Hepatocyte (in vitro differentiated cells): Measurements from ENCODE around the gene DENND1C. TPM values are rescaled to one million over a fixed set of nuclear protein-coding genes. Genes with fewer than 3 reads are reported as not detected.
"Not testable (repeated sequence)": the region's sequence is repeated elsewhere in the genome, so short reads cannot be mapped to it uniquely, and the experiment has no call there.

Experiments used
- DNase-seq: peaks from one replicate; pipeline ENCODE4 v3.0.0-alpha.2; 2016; ENCODE audit warnings: low spot score
- H2AFZ ChIP-seq: fragments of 200-600 bp; sonication (generic); 2 replicates; pipeline ENCODE4 v1.6.0; 2016; ENCODE audit warnings: antibody characterized with exemption, mild to moderate bottlenecking
- H3K27ac ChIP-seq: fragments of 200-600 bp; sonication (generic); 2 replicates; pipeline ENCODE4 v1.5.1; 2016; ENCODE audit warnings: mild to moderate bottlenecking
- H3K27me3 ChIP-seq: fragments of 200-600 bp; sonication (generic); 2 replicates; pipeline ENCODE4 v1.6.1; 2016
- H3K36me3 ChIP-seq: fragments of 200-600 bp; sonication (generic); replicated peaks from 2 replicates; pipeline ENCODE4 v1.5.1; 2016; ENCODE audit warnings: low read depth; ENCODE audit not compliant: insufficient read depth
- H3K4me1 ChIP-seq: fragments of 200-600 bp; sonication (generic); 2 replicates; pipeline ENCODE4 v1.5.1; 2016; ENCODE audit warnings: mild to moderate bottlenecking, moderate library complexity; ENCODE audit not compliant: insufficient read depth
- H3K4me2 ChIP-seq: fragments of 200-600 bp; sonication (generic); 2 replicates; pipeline ENCODE4 v1.6.0; 2016
- H3K4me3 ChIP-seq: fragments of 200-600 bp; sonication (generic); 2 replicates; pipeline ENCODE4 v1.5.1; 2016; ENCODE audit warnings: mild to moderate bottlenecking
- H3K79me2 ChIP-seq: fragments of 200-600 bp; sonication (generic); 2 replicates; pipeline ENCODE4 v1.6.0; 2017; ENCODE audit warnings: mild to moderate bottlenecking
- H3K9me2 ChIP-seq: fragments of 200-600 bp; sonication (generic); replicated peaks from 2 replicates; pipeline ENCODE4 v1.6.0; 2017; ENCODE audit warnings: mild to moderate bottlenecking; ENCODE audit not compliant: insufficient read depth
- H3K9me3 ChIP-seq: fragments of 200-600 bp; sonication (generic); 2 replicates; pipeline ENCODE4 v1.5.1; 2016; ENCODE audit warnings: low read depth, mild to moderate bottlenecking
- H4K20me1 ChIP-seq: fragments of 200-600 bp; sonication (generic); 2 replicates; pipeline ENCODE4 v1.6.0; 2016; ENCODE audit warnings: mild to moderate bottlenecking; ENCODE audit not compliant: insufficient read depth, poor library complexity, severe bottlenecking
- CTCF ChIP-seq: fragments of 200-600 bp; sonication (generic); IDR thresholded peaks from 2 replicates; pipeline ENCODE4 v1.5.1; 2016; ENCODE audit warnings: antibody characterized with exemption, mild to moderate bottlenecking; ENCODE audit not compliant: poor library complexity
- EZH2 ChIP-seq: fragments of 200-600 bp; sonication (generic); IDR thresholded peaks from 2 replicates; pipeline ENCODE4 v1.6.1; 2016; ENCODE audit warnings: antibody characterized with exemption, mild to moderate bottlenecking, borderline replicate concordance
- EZH2phosphoT487 ChIP-seq: fragments of 200-600 bp; sonication (generic); IDR thresholded peaks from one replicate; pipeline ENCODE4 v1.6.1; 2018; ENCODE audit warnings: antibody characterized with exemption, mild to moderate bottlenecking, low read depth, moderate library complexity; ENCODE audit not compliant: unreplicated experiment, severe bottlenecking
- WGBS: methylation state at CpG from one replicate; pipeline ENCODE4 v1.1.6; 2016; ENCODE audit warnings: low lambda C conversion rate; ENCODE audit errors: missing lambda C conversion rate; 5-methylcytosine and 5-hydroxymethylcytosine counted together
- polyA plus RNA-seq: library from polyadenylated mRNA; unstranded; fragments of >200 nt; fragmentation: Nextera tagmentation; extraction: Ambion mirVana; gene quantifications from 2 replicates; pipeline ENCODE4 v1.2.1, GENCODE V29; 2016
- total RNA-seq: library from RNA; depleted of rRNA; stranded (reverse); fragments of >200 nt; gene quantifications from 2 replicates; pipeline ENCODE4 v1.2.3, GENCODE V29; 2014

The DENND1C gene
- total and polyA plus RNA-seq, 2 experiments from 2014 or later, result 1.5 to 16.1 TPM

DNA sequence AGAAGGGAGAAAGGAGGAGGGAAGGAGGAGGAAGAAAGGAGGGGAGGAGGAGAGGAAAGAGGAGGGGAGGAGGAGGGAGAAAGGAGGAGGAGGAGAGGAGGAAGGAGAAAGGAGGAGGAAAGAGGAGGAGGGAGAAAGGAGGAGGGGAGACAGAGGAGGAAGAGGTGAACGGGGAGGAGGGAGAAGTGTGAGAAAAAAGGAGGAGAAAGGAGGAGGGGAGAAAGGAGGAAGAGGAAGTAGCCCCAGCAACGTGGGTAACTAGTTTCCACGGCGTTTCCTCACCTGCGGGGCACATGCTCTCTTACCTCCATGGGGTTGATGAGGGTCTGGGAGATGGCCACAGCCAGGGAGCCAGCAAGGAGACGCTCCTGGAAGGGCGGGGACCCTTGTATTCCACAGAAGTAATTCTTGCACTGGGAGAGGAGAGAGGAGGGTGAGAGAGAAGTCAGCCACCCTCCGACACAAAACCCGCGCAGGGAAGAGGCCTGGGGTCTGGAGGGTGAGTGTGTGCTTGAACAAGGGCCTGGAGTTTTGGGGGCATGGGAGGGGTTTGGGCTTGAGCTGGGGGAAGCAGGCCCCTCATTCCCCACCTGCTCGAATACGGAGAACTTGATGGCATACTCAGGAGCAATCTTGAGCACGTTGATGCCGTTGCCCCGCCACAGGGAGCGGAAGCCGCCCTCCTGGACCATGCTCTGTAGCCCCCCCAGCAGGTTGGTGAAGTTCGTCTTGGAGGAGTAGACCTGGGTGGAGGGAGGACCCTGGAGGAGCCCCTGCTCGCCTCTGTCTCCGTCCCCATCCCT, 52.0 kb downstream of the DENND1C start:
- Histone ChIP-seq H3K27ac (no peak overlapping the region), H4K20me1 (no peaks in the 10 kb centered on the region), H3K36me3 (no peaks in the 10 kb centered on the region), H3K4me1 (no peaks in the 10 kb centered on the region), H2AFZ (no peak overlapping the region), H3K4me3 (no peak overlapping the region), H3K79me2 (no peaks in the 10 kb centered on the region), H3K4me2 (no peak overlapping the region), H3K9me3 (no peaks in the 10 kb centered on the region), H3K9me2 (no peaks in the 10 kb centered on the region), H3K27me3 (no peaks in the 10 kb centered on the region)
- 76% methylated on average over 10 of the region's 20 CpGs for WGBS
- no peak for DNase-seq
- TF ChIP-seq EZH2phosphoT487, result no peak
- TF ChIP-seq CTCF, result no peak
- TF ChIP-seq EZH2, result no peak

DNA sequence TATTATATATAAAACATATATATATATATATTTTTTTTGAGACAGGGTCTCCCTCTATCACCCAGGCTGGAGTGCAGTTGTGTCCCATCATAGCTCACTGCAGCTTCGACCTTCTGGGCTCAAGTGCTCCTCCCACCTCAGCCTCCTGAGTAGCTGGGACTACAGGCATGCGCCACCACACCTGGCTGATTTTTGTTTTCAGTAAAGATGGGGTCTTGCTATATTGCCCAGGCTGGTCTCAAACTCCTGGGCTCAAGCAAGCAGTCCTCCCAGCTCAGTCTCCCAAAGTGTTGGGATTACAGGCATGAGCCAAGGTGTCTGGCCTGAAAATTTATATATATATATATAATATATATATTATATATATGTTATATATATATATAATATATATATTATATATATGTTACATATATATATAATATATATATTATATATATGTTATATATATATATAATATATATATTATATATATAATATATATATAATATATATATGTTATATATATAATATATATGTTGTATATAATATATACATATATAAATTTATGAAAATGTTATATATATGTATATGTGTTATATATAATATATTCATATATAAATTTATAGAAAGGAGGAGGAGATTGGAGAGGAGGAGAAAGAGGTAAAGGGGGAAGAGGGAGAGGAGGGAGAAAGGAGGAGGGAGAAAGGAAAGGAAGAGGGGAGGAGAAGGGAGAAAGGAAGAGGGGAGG, 52.7 kb downstream of the DENND1C start:
- not testable (repeated sequence) for H3K4me2 ChIP-seq, DNase-seq, H3K4me1 ChIP-seq, H2AFZ ChIP-seq, H3K4me3 ChIP-seq, H3K36me3 ChIP-seq, H3K27ac ChIP-seq, H3K79me2 ChIP-seq, H3K27me3 ChIP-seq, H4K20me1 ChIP-seq, H3K9me3 ChIP-seq, H3K9me2 ChIP-seq
- 88% methylated on average over 2 of the region's 2 CpGs for WGBS

DNA sequence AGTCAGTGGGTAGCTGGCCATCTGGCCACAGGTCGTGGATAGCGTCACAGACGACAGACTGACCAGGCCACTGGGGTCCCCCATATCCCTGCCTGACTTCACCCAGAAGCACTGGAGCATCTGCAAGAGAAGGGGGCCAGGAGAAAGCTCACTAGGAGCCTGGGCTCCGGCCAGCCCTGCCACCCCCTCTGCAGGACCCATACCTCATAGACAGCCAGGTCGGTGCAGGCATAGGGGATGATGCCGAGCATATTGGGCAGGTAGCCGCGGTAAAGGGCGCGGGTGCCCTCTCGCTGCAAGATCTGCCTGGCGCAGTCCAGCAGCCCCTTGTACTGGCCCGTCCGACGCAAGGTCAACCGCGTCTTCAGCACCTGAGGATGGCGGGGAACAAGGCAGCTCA, 54.5 kb downstream of the DENND1C start:
- Histone ChIP-seq H3K36me3 (no peaks in the 10 kb centered on the region), H4K20me1 (peaks cover 19% of the 10 kb centered on the region), H3K9me3 (no peaks in the 10 kb centered on the region), H3K4me3 (no peak overlapping the region), H2AFZ (no peak overlapping the region), H3K4me2 (no peak overlapping the region), H3K9me2 (no peaks in the 10 kb centered on the region), H3K27me3 (no peaks in the 10 kb centered on the region), H3K4me1 (peaks cover 11% of the 10 kb centered on the region), H3K79me2 (peaks cover 20% of the 10 kb centered on the region), H3K27ac (no peak overlapping the region)
- no peak for DNase-seq
- no peak for TF ChIP-seq CTCF
- WGBS, result 97% methylated on average over 18 of the region's 18 CpGs
